Measurements from ENCODE around the gene GPR27. TPM values are rescaled to one million over a fixed set of nuclear protein-coding genes. Genes with fewer than 3 reads are reported as not detected.

The GPR27 gene
- total and polyA plus RNA-seq, 2 of the 8 experiments (the other 6 are each of a cell fraction or from before 2014, with no cell fraction given), result 11.3 to 12.5 TPM

GRCh38 chr3:71714595-71714994 is 39.1 kb upstream of the GPR27 start (continued):
- TF ChIP-seq SAP30 (IDR thresholded peaks at IDR 0.05; ENCODE audit: insufficient read depth, insufficient replicate concordance, low read length) (no peak), CHD7 (IDR thresholded peaks at IDR 0.05; ENCODE audit: insufficient replicate concordance, low read length) (no peak), NANOG (IDR thresholded peaks at IDR 0.05; ENCODE audit: insufficient read depth, low read depth, low read length, poor library complexity, severe bottlenecking) (no peak), TBP (IDR thresholded peaks at IDR 0.05; ENCODE audit: low read depth, low read length) (no peak), POLR2A (IDR thresholded peaks at IDR 0.05; ENCODE audit: control extremely low read depth in 1 of 2, low read depth in 2 of 2, low read length in 2 of 2) (no peak)

All from H1 (cell line).